Brain microvascular endothelial cell (primary cell): ENCODE measurements around the gene RGS7.

ENCODE experiments used
- DNase-seq: peaks from one replicate; pipeline ENCODE4 v3.0.0-alpha.2; 2020
- H3K27ac ChIP-seq: fragments of 250-450 bp; sonication (Bioruptor Pico); 2 replicates; pipeline ENCODE4 v1.5.1; 2020; ENCODE audit warnings: mild to moderate bottlenecking, moderate library complexity
- H3K27me3 ChIP-seq: fragments of 250-450 bp; sonication (Bioruptor Pico); replicated peaks from 2 replicates; pipeline ENCODE4 v1.5.1; 2020; ENCODE audit warnings: mild to moderate bottlenecking
- H3K36me3 ChIP-seq: fragments of 250-450 bp; sonication (Bioruptor Pico); replicated peaks from 2 replicates; pipeline ENCODE4 v1.5.1; 2020; ENCODE audit warnings: mild to moderate bottlenecking
- H3K4me3 ChIP-seq: 2 replicates; pipeline ENCODE4 v1.5.1; 2011; ENCODE audit warnings: low read depth, mild to moderate bottlenecking, control low read depth, low read length, moderate library complexity
- CTCF ChIP-seq: IDR thresholded peaks from 2 replicates; pipeline ENCODE4 v1.5.1; 2011; ENCODE audit warnings: low read depth, mild to moderate bottlenecking, moderate library complexity, low read length, control low read depth, inconsistent platforms; ENCODE audit errors: missing control alignments
- in situ Hi-C: cut with HindIII; loops from 2 replicates; pipeline ENCODE4 v1.10.0; 2017; ENCODE audit warnings: low sequenced_read_pairs, low pct_ligation_motif_present

Gene RGS7

DNA sequence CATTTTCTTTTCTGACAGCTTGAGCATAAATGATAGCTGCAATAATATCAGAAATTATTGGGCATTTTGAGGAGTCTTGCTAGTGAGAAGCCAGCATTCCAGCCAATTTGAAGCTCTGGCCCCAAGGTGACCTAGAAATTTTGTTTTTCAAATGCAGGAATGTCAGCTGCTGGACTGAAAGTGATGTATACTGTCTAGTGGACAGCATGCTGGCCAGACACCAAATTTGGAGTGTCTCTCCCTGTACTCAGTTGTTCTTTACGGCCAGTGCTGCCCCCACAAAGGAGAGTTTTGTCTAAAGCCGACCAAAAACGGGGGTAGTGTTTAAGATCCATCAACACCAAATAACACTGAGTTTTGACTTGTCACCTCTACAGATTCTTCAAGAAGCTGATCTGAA, 5.2 kb downstream of the RGS7 start:
- Histone ChIP-seq H3K36me3 (no peaks in the 10 kb centered on the region), H3K4me3 (no peak overlapping the region), H3K27ac (no peak overlapping the region), H3K27me3 (no peaks in the 10 kb centered on the region)
- in situ Hi-C loops: no loop called here
- TF ChIP-seq CTCF: no peak
- DNase-seq: no peak

- Histone ChIP-seq H3K27me3 (no peaks in the 10 kb centered on the region), H3K4me3 (no peak overlapping the region), H3K36me3 (no peaks in the 10 kb centered on the region), H3K27ac (no peak overlapping the region)
- no peak for TF ChIP-seq CTCF
- in situ Hi-C loops: no loop called here
- no peak for DNase-seq
Observed at GRCh38 chr1:241343956-241344355, 13.0 kb downstream of the RGS7 start.

DNA sequence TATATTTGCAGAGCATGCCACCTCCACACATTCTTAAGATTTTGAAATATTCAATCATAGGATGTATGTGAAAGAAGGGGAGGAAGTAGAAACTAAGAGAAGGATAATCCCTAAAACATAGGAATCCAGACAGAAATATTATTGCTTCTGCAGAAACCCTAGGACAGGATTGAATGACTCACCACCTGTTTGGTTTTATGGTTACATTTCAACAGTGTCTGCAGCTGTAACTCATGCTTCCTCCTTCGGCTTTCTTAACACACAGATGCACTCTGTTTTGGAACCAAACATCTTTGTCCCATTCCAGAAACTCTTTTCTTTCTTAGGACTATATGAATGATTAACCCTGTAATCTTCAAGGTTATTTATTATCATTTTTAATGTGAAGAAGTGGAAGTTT, 20.7 kb downstream of the RGS7 start:
- no peak for TF ChIP-seq CTCF
- in situ Hi-C loops: no loop called here

DNA sequence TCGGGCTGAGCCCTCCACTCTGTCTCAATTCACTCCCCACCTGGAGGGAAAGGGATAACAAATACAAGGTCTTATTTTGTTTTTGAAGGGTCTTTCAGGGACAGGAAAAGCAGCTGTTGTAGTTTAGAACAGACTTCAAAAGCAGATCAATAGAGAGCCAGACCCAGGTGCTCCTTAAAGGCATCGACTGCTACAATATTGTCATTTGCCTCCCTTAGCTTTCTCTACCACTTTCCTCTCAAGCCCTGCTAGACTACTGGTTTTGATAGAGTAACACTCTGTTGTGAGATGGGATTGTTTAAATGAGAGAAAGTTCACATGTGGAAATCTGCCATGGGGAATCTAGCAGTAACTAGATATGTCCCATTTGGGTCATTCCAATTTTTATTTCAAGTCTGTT, 24.0 kb downstream of the RGS7 start:
- DNase-seq: no peak
- in situ Hi-C loops: no loop called here
- H3K27ac ChIP-seq: no peak overlapping the region
- H3K36me3 ChIP-seq: no peaks in the 10 kb centered on the region
- TF ChIP-seq CTCF: no peak
- no peaks in the 10 kb centered on the region for H3K27me3 ChIP-seq
- no peak overlapping the region for H3K4me3 ChIP-seq

More for the DNA sequence above, 20.7 kb downstream of the RGS7 start:
- Histone ChIP-seq H3K4me3 (no peak overlapping the region), H3K27me3 (no peaks in the 10 kb centered on the region), H3K27ac (no peak overlapping the region), H3K36me3 (no peaks in the 10 kb centered on the region)
- peak; percentile 6 for DNase-seq

GRCh38 chr1:241332037-241332409, 25.0 kb downstream of the RGS7 start:
- H3K36me3 ChIP-seq: no peaks in the 10 kb centered on the region
- DNase-seq: no peak
- in situ Hi-C loops: no loop called here
- no peaks in the 10 kb centered on the region for H3K27me3 ChIP-seq
- no peak overlapping the region for H3K27ac ChIP-seq
- TF ChIP-seq CTCF: no peak
- no peak overlapping the region for H3K4me3 ChIP-seq

DNA sequence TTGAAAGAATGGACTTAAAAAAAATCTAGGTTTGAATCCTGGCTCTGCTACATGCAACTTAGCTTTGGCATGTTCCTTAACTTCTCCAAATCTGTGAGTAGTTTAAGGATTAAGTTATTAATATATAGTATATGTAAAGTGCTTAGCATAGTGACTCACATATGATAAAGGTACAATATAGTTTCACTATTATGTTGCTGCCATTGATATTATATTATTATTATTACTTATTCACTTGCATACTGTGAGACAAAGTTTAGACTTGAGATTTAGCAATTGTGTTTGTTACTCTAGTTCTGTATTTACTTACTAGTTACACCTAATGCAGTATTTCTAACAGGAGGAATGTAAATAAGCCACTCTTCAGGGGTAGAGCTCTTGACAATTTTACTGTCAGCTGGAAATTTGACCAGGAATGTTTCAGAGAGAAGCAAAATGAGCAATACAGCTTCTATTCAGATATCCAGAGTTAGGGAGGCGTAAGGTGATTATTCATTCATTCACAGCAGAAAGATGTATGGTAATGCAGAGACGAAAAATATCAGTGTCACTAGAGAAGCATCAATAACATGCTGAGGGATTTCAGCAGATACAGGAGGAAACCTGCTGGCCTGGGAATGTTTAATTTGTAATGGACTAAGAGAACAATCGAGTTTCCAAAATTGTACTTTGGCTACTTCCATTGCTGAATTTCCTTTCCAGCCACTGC, 25.5 kb downstream of the RGS7 start:
- no peak for DNase-seq
- in situ Hi-C loops: no loop called here
- H3K36me3 ChIP-seq: no peaks in the 10 kb centered on the region
- no peak for TF ChIP-seq CTCF
- H3K27ac ChIP-seq: no peak overlapping the region
- H3K27me3 ChIP-seq: no peaks in the 10 kb centered on the region
- H3K4me3 ChIP-seq: no peak overlapping the region
